ENCODE results near the gene SST. TPM values are rescaled to one million over a fixed set of nuclear protein-coding genes. Genes with fewer than 3 reads are reported as not detected.
"Not testable (repeated sequence)": the region's sequence is repeated elsewhere in the genome, so short reads cannot be mapped to it uniquely, and the experiment has no call there.

The SST gene
- total RNA-seq, 2 experiments from 2014 or later: not detected

- H3K36me3 Mint-ChIP-seq (ENCODE audit: low read depth): no peaks in the 10 kb centered on the region
- Histone ChIP-seq H3K27me3 (ENCODE audit: control insufficient read depth in 1 of 2, insufficient read depth in 2 of 2, low read length in 2 of 2) (peaks cover 7 to 17% of the 10 kb centered on the region in 2 experiments), H3K36me3 (ENCODE audit: insufficient read depth, low read length) (no peaks in the 10 kb centered on the region), H3K9me3 (ENCODE audit: control insufficient read depth in 1 of 2, insufficient read depth in 1 of 2, low read length in 2 of 2) (no peaks in the 10 kb centered on the region), H3K27ac (ENCODE audit: low read depth in 1 of 2, low read length in 2 of 2) (no peak overlapping the region), H3K4me1 (ENCODE audit: insufficient read depth, low read length) (no peaks in the 10 kb centered on the region), H3K4me3 (ENCODE audit: low read length) (no peak overlapping the region)
- intact Hi-C loops (cut with DNase I, micrococcal nuclease): no loop called here
- no peak overlapping the region for H3K4me3 Mint-ChIP-seq
- H3K4me1 Mint-ChIP-seq (ENCODE audit: low read depth): no peaks in the 10 kb centered on the region
- TF ChIP-seq, protein P1, sequence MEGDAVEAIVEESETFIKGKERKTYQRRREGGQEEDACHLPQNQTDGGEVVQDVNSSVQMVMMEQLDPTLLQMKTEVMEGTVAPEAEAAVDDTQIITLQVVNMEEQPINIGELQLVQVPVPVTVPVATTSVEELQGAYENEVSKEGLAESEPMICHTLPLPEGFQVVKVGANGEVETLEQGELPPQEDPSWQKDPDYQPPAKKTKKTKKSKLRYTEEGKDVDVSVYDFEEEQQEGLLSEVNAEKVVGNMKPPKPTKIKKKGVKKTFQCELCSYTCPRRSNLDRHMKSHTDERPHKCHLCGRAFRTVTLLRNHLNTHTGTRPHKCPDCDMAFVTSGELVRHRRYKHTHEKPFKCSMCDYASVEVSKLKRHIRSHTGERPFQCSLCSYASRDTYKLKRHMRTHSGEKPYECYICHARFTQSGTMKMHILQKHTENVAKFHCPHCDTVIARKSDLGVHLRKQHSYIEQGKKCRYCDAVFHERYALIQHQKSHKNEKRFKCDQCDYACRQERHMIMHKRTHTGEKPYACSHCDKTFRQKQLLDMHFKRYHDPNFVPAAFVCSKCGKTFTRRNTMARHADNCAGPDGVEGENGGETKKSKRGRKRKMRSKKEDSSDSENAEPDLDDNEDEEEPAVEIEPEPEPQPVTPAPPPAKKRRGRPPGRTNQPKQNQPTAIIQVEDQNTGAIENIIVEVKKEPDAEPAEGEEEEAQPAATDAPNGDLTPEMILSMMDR (IDR thresholded peaks at IDR 0.05): no peak
- no peak overlapping the region for H3K27ac Mint-ChIP-seq
- H3K9me3 Mint-ChIP-seq: no peaks in the 10 kb centered on the region
- POLR2A ChIA-PET: no interaction called here
- CTCF ChIA-PET: no interaction called here
- peaks cover 58% of the 10 kb centered on the region for H3K27me3 Mint-ChIP-seq
- DNase-seq (no peak), ATAC-seq (ENCODE audit: poor library complexity) (no peak)
These were observed 22.0 kb downstream of the SST start for GRCh38 chr3:187648177-187648576.

- H3K4me3 ChIP-seq (ENCODE audit: low read length): no peak overlapping the region
- TF ChIP-seq, protein P1 (IDR thresholded peaks at IDR 0.05): no peak
- POLR2A ChIA-PET: no interaction called here
- ATAC-seq (ENCODE audit: poor library complexity) (no peak), DNase-seq (no peak)
- no peaks in the 10 kb centered on the region for H3K4me1 ChIP-seq (ENCODE audit: insufficient read depth, low read length)
- Mint-ChIP-seq H3K4me3 (no peak overlapping the region), H3K36me3 (ENCODE audit: low read depth) (no peaks in the 10 kb centered on the region), H3K27ac (no peak overlapping the region), H3K4me1 (ENCODE audit: low read depth) (no peaks in the 10 kb centered on the region), H3K27me3 (peaks cover 54% of the 10 kb centered on the region), H3K9me3 (no peaks in the 10 kb centered on the region)
- H3K27me3 ChIP-seq (ENCODE audit: control insufficient read depth in 1 of 2, insufficient read depth in 2 of 2, low read length in 2 of 2): peaks cover 4 to 11% of the 10 kb centered on the region in 2 experiments
- intact Hi-C loops (cut with DNase I, micrococcal nuclease): no loop called here
- CTCF ChIA-PET: no interaction called here
- no peak overlapping the region for H3K27ac ChIP-seq (ENCODE audit: low read depth in 1 of 2, low read length in 2 of 2)
- H3K36me3 ChIP-seq (ENCODE audit: insufficient read depth, low read length): no peaks in the 10 kb centered on the region
- no peaks in the 10 kb centered on the region for H3K9me3 ChIP-seq (ENCODE audit: control insufficient read depth in 1 of 2, insufficient read depth in 1 of 2, low read length in 2 of 2)
These were observed 23.1 kb downstream of the SST start for GRCh38 chr3:187646906-187647660.

DNA sequence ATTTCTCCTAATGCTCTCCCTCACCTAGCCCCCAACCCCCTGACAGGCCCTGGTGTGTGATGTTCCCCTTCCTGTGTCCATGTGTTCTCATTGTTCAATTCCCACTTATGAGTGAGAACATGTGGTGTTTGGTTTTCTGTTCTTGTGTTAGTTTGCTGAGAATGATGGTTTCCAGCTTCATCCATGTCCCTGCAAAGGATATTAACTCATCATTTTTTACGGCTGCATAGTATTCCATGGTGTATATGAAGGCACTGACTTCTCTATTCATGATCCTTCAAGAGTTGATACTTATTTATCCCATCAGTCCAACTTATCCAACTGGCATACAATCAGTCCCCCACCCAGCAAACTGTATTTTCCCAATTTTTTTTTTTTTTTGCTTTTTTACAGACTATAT is 24.8 kb downstream of the SST start:
- H3K27me3 Mint-ChIP-seq: peaks cover 43% of the 10 kb centered on the region
- H3K9me3 Mint-ChIP-seq; H3K27ac Mint-ChIP-seq; intact Hi-C loops (cut with DNase I, micrococcal nuclease); H3K36me3 ChIP-seq (ENCODE audit: insufficient read depth, low read length); H3K9me3 ChIP-seq (ENCODE audit: control insufficient read depth in 1 of 2, insufficient read depth in 1 of 2, low read length in 2 of 2); POLR2A ChIA-PET; H3K4me1 Mint-ChIP-seq (ENCODE audit: low read depth); H3K4me3 ChIP-seq (ENCODE audit: low read length); DNase-seq; H3K27me3 ChIP-seq (ENCODE audit: control insufficient read depth in 1 of 2, insufficient read depth in 2 of 2, low read length in 2 of 2); H3K27ac ChIP-seq (ENCODE audit: low read depth in 1 of 2, low read length in 2 of 2); CTCF ChIA-PET; H3K4me3 Mint-ChIP-seq; H3K4me1 ChIP-seq (ENCODE audit: insufficient read depth, low read length); H3K36me3 Mint-ChIP-seq (ENCODE audit: low read depth); ATAC-seq (ENCODE audit: poor library complexity): not testable (repeated sequence)

- Mint-ChIP-seq H3K9me3 (no peaks in the 10 kb centered on the region), H3K36me3 (ENCODE audit: low read depth) (no peaks in the 10 kb centered on the region), H3K27ac (no peak overlapping the region), H3K4me3 (no peak overlapping the region), H3K27me3 (peaks cover 40% of the 10 kb centered on the region), H3K4me1 (ENCODE audit: low read depth) (no peaks in the 10 kb centered on the region)
- TF ChIP-seq, protein P1 (IDR thresholded peaks at IDR 0.05): no peak
- ATAC-seq (ENCODE audit: poor library complexity) (no peak), DNase-seq (no peak)
- H3K9me3 ChIP-seq (ENCODE audit: control insufficient read depth in 1 of 2, insufficient read depth in 1 of 2, low read length in 2 of 2): no peaks in the 10 kb centered on the region
- ChIA-PET POLR2A (no interaction called here), CTCF (no interaction called here)
- no peaks in the 10 kb centered on the region for H3K36me3 ChIP-seq (ENCODE audit: insufficient read depth, low read length)
- intact Hi-C loops (cut with DNase I, micrococcal nuclease): no loop called here
- no peak overlapping the region for H3K27ac ChIP-seq (ENCODE audit: low read depth in 1 of 2, low read length in 2 of 2)
- H3K27me3 ChIP-seq (ENCODE audit: control insufficient read depth in 1 of 2, insufficient read depth in 2 of 2, low read length in 2 of 2): peaks cover 0 to 10% of the 10 kb centered on the region in 2 experiments
- no peak overlapping the region for H3K4me3 ChIP-seq (ENCODE audit: low read length)
- H3K4me1 ChIP-seq (ENCODE audit: insufficient read depth, low read length): no peaks in the 10 kb centered on the region
These were observed 27.3 kb downstream of the SST start for GRCh38 chr3:187642861-187643260.

All from CD4-positive, alpha-beta T cell (primary cell).